ENCODE measurements around the gene HHAT. TPM values are rescaled to one million over a fixed set of nuclear protein-coding genes. Genes with fewer than 3 reads are reported as not detected.

Gene HHAT
- total and polyA plus RNA-seq, 2 of the 13 experiments (the other 11 are each of a cell fraction or from before 2014, with no cell fraction given): 2.6 to 4.9 TPM

GRCh38 chr1:210369425-210369824, 40.7 kb downstream of the HHAT start:
- Histone ChIP-seq H3K4me3 (replicated peaks in 1 of 3; ENCODE audit: insufficient read depth in 1 of 3, low read depth in 2 of 3, low read length in 3 of 3) (no peak overlapping the region), H2AFZ (ENCODE audit: low read length) (no peak overlapping the region), H3K4me2 (ENCODE audit: low read depth, low read length) (no peak overlapping the region), H3K36me3 (replicated peaks in 1 of 2; ENCODE audit: control insufficient read depth in 1 of 2, insufficient read depth in 2 of 2, low read length in 2 of 2) (no peaks in the 10 kb centered on the region), H3K79me2 (ENCODE audit: insufficient read depth, low read length) (no peaks in the 10 kb centered on the region), H3K9me3 (ENCODE audit: low read length) (no peaks in the 10 kb centered on the region), H3K4me1 (ENCODE audit: insufficient read depth, low read length) (peaks cover 91% of the 10 kb centered on the region), H3K9ac (ENCODE audit: insufficient read depth, low read depth, low read length) (no peak overlapping the region), H4K20me1 (ENCODE audit: insufficient read depth, low read length) (no peaks in the 10 kb centered on the region), H3K27me3 (ENCODE audit: control insufficient read depth in 1 of 2, insufficient read depth in 2 of 2, low read length in 2 of 2) (no peaks in the 10 kb centered on the region), H3K27ac (ENCODE audit: extremely low read length, insufficient read depth, low read length) (no peak overlapping the region)
- WGBS (ENCODE audit: low lambda C conversion rate): 89% methylated on average over 4 of the region's 4 CpGs
- ATAC-seq (no peak), DNase-seq (ENCODE audit: low spot score) (no peak), FAIRE-seq (no peak)
- TF ChIP-seq GFI1 (CRISPR knock-in tag; IDR thresholded peaks at IDR 0.05; ENCODE audit: borderline replicate concordance) (no peak), ZNF619 (CRISPR knock-in tag; IDR thresholded peaks at IDR 0.05) (no peak), SOX6 (IDR thresholded peaks at IDR 0.05) (no peak), SOX6 (CRISPR knock-in tag; IDR thresholded peaks at IDR 0.05) (no peak), EHMT2 (IDR thresholded peaks at IDR 0.05; ENCODE audit: borderline replicate concordance, low read depth, low read length) (no peak), SP1 (IDR thresholded peaks at IDR 0.05) (no peak), SP1 (CRISPR knock-in tag; IDR thresholded peaks at IDR 0.05) (no peak), SYNCRIP (IDR thresholded peaks at IDR 0.05; ENCODE audit: insufficient read depth, low read depth, low read length) (no peak), SKI (IDR thresholded peaks at IDR 0.05; ENCODE audit: partially characterized antibody) (no peak), ZNF747 (CRISPR knock-in tag; IDR thresholded peaks at IDR 0.05; ENCODE audit: borderline replicate concordance) (no peak), MZF1 (CRISPR knock-in tag; IDR thresholded peaks at IDR 0.05; ENCODE audit: borderline replicate concordance) (no peak), HNF4G (IDR thresholded peaks at IDR 0.05; ENCODE audit: borderline replicate concordance, low read depth, low read length) (no peak), HNF4G (CRISPR knock-in tag; IDR thresholded peaks at IDR 0.05; ENCODE audit: borderline replicate concordance, low read depth) (no peak), IKZF4 (CRISPR knock-in tag; IDR thresholded peaks at IDR 0.05; ENCODE audit: borderline replicate concordance, low read depth, not compliant biosample characterization) (no peak)
- TF ChIP-seq, protein P1, sequence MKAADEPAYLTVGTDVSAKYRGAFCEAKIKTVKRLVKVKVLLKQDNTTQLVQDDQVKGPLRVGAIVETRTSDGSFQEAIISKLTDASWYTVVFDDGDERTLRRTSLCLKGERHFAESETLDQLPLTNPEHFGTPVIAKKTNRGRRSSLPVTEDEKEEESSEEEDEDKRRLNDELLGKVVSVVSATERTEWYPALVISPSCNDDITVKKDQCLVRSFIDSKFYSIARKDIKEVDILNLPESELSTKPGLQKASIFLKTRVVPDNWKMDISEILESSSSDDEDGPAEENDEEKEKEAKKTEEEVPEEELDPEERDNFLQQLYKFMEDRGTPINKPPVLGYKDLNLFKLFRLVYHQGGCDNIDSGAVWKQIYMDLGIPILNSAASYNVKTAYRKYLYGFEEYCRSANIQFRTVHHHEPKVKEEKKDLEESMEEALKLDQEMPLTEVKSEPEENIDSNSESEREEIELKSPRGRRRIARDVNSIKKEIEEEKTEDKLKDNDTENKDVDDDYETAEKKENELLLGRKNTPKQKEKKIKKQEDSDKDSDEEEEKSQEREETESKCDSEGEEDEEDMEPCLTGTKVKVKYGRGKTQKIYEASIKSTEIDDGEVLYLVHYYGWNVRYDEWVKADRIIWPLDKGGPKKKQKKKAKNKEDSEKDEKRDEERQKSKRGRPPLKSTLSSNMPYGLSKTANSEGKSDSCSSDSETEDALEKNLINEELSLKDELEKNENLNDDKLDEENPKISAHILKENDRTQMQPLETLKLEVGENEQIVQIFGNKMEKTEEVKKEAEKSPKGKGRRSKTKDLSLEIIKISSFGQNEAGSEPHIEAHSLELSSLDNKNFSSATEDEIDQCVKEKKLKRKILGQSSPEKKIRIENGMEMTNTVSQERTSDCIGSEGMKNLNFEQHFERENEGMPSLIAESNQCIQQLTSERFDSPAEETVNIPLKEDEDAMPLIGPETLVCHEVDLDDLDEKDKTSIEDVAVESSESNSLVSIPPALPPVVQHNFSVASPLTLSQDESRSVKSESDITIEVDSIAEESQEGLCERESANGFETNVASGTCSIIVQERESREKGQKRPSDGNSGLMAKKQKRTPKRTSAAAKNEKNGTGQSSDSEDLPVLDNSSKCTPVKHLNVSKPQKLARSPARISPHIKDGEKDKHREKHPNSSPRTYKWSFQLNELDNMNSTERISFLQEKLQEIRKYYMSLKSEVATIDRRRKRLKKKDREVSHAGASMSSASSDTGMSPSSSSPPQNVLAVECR (CRISPR knock-in tag; IDR thresholded peaks at IDR 0.05; ENCODE audit: borderline replicate concordance): no peak
- POLR2A ChIA-PET: interaction anchor here (1.4 kb wide), 1 partner anchor 41 kb away, joined by 3 read pairs; the partner anchor contains the start of gene HHAT
- intact Hi-C loops (cut with micrococcal nuclease; ENCODE audit: unreplicated experiment): loop anchor here (5.0 kb wide), 1 partner anchor 442 kb away; no protein-coding TSS in a partner anchor
- in situ Hi-C loops (cut with HindIII; ENCODE audit: extremely low pct_ligation_motif_present, low pct_unique_long_range_greater_than_20kb): no loop called here
- CTCF ChIA-PET (ENCODE audit: low intra/inter-chr PET ratio, low total read pairs): no interaction called here
- no TSS peak for BruUV-seq (replicated peaks)
